GM12878 (cell line): ENCODE measurements around the gene INSIG2. TPM values are rescaled to one million over a fixed set of nuclear protein-coding genes. Genes with fewer than 3 reads are reported as not detected.
A peak's percentile ranks its signal among the peaks of the same experiment; 100 is the strongest.

Source experiments
- ATAC-seq: fragments of 200-7000 bp; cut with Tn5 transposase; 3 replicates; pipeline ENCODE4 v1.9.1; 2020; ENCODE audit warnings: mild to moderate bottlenecking, moderate library complexity
- BruUV-seq: library from RNA; stranded (reverse); fragments of 400-500 nt; replicated peaks from 2 replicates; lab custom pipeline; 2021; lab: Mats Ljungman, UMichigan
- CTCF ChIA-PET: fragments of 300-600 bp; sonication (Branson Sonifier 250); formaldehyde crosslinking; extraction: SDS; loops from one replicate; lab custom pipeline; 2021; ENCODE audit warnings: inconsistent platforms; lab: Yijun Ruan, JAX
- POLR2A ChIA-PET: fragments of 350-600 bp; formaldehyde crosslinking; extraction: SDS; loops from one replicate; lab custom pipeline; 2021; ENCODE audit warnings: inconsistent platforms; lab: Charles Lee
- RAD21 ChIA-PET: fragments of 300-600 bp; sonication (Branson Sonifier 250); formaldehyde crosslinking; loops from one replicate; lab custom pipeline; 2023; ENCODE audit warnings: antibody characterized with exemption; ENCODE audit not compliant: unreplicated experiment; lab: Charles Lee
- SMC1A ChIA-PET: fragments of 300-600 bp; sonication (Branson Sonifier 250); formaldehyde crosslinking; loops from one replicate; lab custom pipeline; 2023; ENCODE audit not compliant: unreplicated experiment, uncharacterized antibody; lab: Charles Lee
- DNase-seq: peaks from one replicate; pipeline ENCODE4 v3.0.0-alpha.2; 2011; ENCODE audit warnings: low read depth, low spot score
- FAIRE-seq: peaks from 3 replicates; lab custom pipeline; 2011; peaks lifted over from hg19 to GRCh38; lab: Jason Lieb, UNC
- H2AFZ ChIP-seq: 2 replicates; pipeline ENCODE4 v1.6.0; 2011; ENCODE audit warnings: low read depth, low read length, control low read depth; ENCODE audit not compliant: control insufficient read depth
- H3K27ac ChIP-seq: 2 replicates; pipeline ENCODE4 v1.5.1; 2011; ENCODE audit warnings: control low read depth; ENCODE audit not compliant: control insufficient read depth, insufficient read depth
- H3K27me3 ChIP-seq, 2 experiments: replicated peaks in 1 of 2; 2 replicates each; pipeline versions ENCODE4 v1.6.0 to v1.6.1; 2011; ENCODE audit warnings: low read length in 1 of 2; ENCODE audit not compliant: control insufficient read depth in 2 of 2, insufficient read depth in 2 of 2
- H3K36me3 ChIP-seq, 2 experiments: 2 replicates each; pipeline ENCODE4 v1.5.1; 2011; ENCODE audit warnings: low read length in 1 of 2; ENCODE audit not compliant: control insufficient read depth in 2 of 2, insufficient read depth in 2 of 2
- H3K4me1 ChIP-seq: 2 replicates; pipeline ENCODE4 v1.6.1; 2011; ENCODE audit warnings: mild to moderate bottlenecking, low read length, moderate library complexity, mixed read lengths; ENCODE audit not compliant: control insufficient read depth, insufficient read depth
- H3K4me2 ChIP-seq: 2 replicates; pipeline ENCODE4 v1.6.0; 2011; ENCODE audit warnings: control low read depth; ENCODE audit not compliant: control insufficient read depth, insufficient read depth
- H3K4me3 ChIP-seq: fragments of 200-600 bp; sonication (generic); 2 replicates; pipeline ENCODE4 v1.5.1; 2016
- H3K79me2 ChIP-seq: 2 replicates; pipeline ENCODE4 v1.6.0; 2011; ENCODE audit warnings: low read length; ENCODE audit not compliant: control insufficient read depth, insufficient read depth
- H3K9ac ChIP-seq: 2 replicates; pipeline ENCODE4 v1.8.0; 2011; ENCODE audit warnings: low read length, control low read depth, mixed read lengths; ENCODE audit not compliant: control insufficient read depth, insufficient read depth
- H3K9me3 ChIP-seq: replicated peaks from 3 replicates; pipeline ENCODE4 v1.5.1; 2011; ENCODE audit warnings: mild to moderate bottlenecking, low read length; ENCODE audit not compliant: control insufficient read depth, insufficient read depth
- H4K20me1 ChIP-seq: 2 replicates; pipeline ENCODE4 v1.6.0; 2011; ENCODE audit not compliant: control insufficient read depth, insufficient read depth
- BMI1 ChIP-seq: fragments of 450-650 bp; IDR thresholded peaks from 2 replicates; pipeline ENCODE4 v1.6.1; 2016; ENCODE audit warnings: mild to moderate bottlenecking, moderate library complexity, borderline replicate concordance
- EP300 ChIP-seq, 2 experiments: fragments of 150-350 bp in 1 of 2; IDR thresholded peaks; 2 replicates each; pipeline ENCODE4 v1.6.1; 2011 to 2012; ENCODE audit warnings: low read depth in 2 of 2, low read length in 2 of 2, borderline replicate concordance in 1 of 2, improper control_type of control experiment in 1 of 2, inconsistent platforms in 1 of 2; ENCODE audit not compliant: control insufficient read depth in 1 of 2
- GATAD2B ChIP-seq: fragments of 450-650 bp; conservative IDR thresholded peaks from 2 replicates; pipeline ENCODE4 v1.6.1; 2017; ENCODE audit warnings: low read depth, mild to moderate bottlenecking, moderate library complexity
- IKZF1 ChIP-seq: fragments of 450-650 bp; conservative IDR thresholded peaks from 2 replicates; pipeline ENCODE4 v1.6.1; 2017; ENCODE audit warnings: antibody characterized with exemption, mild to moderate bottlenecking
- MTA3 ChIP-seq: IDR thresholded peaks from 2 replicates; pipeline ENCODE4 v1.6.1; 2012; ENCODE audit warnings: low read length, inconsistent platforms, borderline replicate concordance
- NFIC ChIP-seq: IDR thresholded peaks from 2 replicates; pipeline ENCODE4 v1.6.1; 2012; ENCODE audit warnings: low read depth, mild to moderate bottlenecking, inconsistent platforms, low read length, moderate library complexity
- NFYB ChIP-seq: IDR thresholded peaks from 2 replicates; pipeline ENCODE4 v1.6.1; 2011; ENCODE audit warnings: low read depth, mild to moderate bottlenecking, low read length, improper control_type of control experiment, moderate library complexity; ENCODE audit not compliant: insufficient read depth
- SMAD1 ChIP-seq: fragments of 450-650 bp; IDR thresholded peaks from 2 replicates; pipeline ENCODE4 v1.6.1; 2018; ENCODE audit warnings: mild to moderate bottlenecking, low read depth; ENCODE audit not compliant: partially characterized antibody
- STAT3 ChIP-seq: IDR thresholded peaks from 2 replicates; pipeline ENCODE4 v1.6.1; 2011; ENCODE audit warnings: low read depth, low read length, improper control_type of control experiment
- TARDBP ChIP-seq: IDR thresholded peaks from 2 replicates; pipeline ENCODE4 v1.6.1; 2016; ENCODE audit warnings: borderline replicate concordance
- ZNF207 ChIP-seq: fragments of 450-650 bp; IDR thresholded peaks from 2 replicates; pipeline ENCODE4 v1.6.1; 2014; ENCODE audit warnings: antibody characterized with exemption, mild to moderate bottlenecking, borderline replicate concordance
- WGBS: methylation state at CpG from one replicate; pipeline ENCODE4 v1.1.6; 2016; ENCODE audit warnings: low lambda C conversion rate; ENCODE audit not compliant: insufficient replicate concordance, insufficient coverage; ENCODE audit errors: missing lambda C conversion rate; 5-methylcytosine and 5-hydroxymethylcytosine counted together
- in situ Hi-C: fragments of 300-500 bp; cut with MboI; formaldehyde crosslinking; loops from 9 replicates; pipeline ENCODE4 v1.14.3; 2018; ENCODE audit warnings: mixed read lengths
- intact Hi-C: fragments of 100-400 bp; cut with micrococcal nuclease; formaldehyde crosslinking; loops from one replicate; pipeline ENCODE4 v1.14.2; 2022; ENCODE audit not compliant: unreplicated experiment
- polyA plus RNA-seq, 11 experiments: library from polyadenylated mRNA; depleted of rRNA in 4 of 11; unstranded in 6 of 11; stranded (reverse) in 5 of 11; fragments of >200 nt; fragmentation: Nextera tagmentation in 4 of 11; fragmentation: Illumina TruSeq in 1 of 11; extraction: Ambion mirVana in 4 of 11; extraction: Trizol in 1 of 11; gene quantifications; 1 replicate in 1 of 11; 2 replicates in 10 of 11; pipeline versions ENCODE4 v1.2.1 to v1.2.3, GENCODE V29; 2011 to 2016; ENCODE audit warnings: inconsistent platforms in 2 of 11, missing spikeins in 2 of 11, low read depth in 1 of 11
- total RNA-seq, 4 experiments: library from RNA; depleted of rRNA in 3 of 4; stranded (reverse); fragments of >200 nt in 3 of 4; fragmentation: Illumina TruSeq in 1 of 4; extraction: Trizol in 1 of 4; gene quantifications; 2 replicates each; pipeline versions ENCODE4 v1.2.1 to v1.2.3, GENCODE V29; 2013 to 2021
- TF ChIP-seq, protein P1 (sequence below): IDR thresholded peaks from 2 replicates; pipeline ENCODE4 v1.6.1; 2011; ENCODE audit warnings: mild to moderate bottlenecking, low read depth, low read length, moderate library complexity; ENCODE audit not compliant: insufficient replicate concordance
- TF ChIP-seq, protein P2 (sequence below): fragments of 450-650 bp; IDR thresholded peaks from 2 replicates; pipeline ENCODE4 v1.6.1; 2016; ENCODE audit warnings: mild to moderate bottlenecking
- TF ChIP-seq, protein P3 (sequence below): fragments of 450-650 bp; formaldehyde crosslinking; IDR thresholded peaks from 2 replicates; pipeline ENCODE4 v1.5.0; 2022; ENCODE audit warnings: mild to moderate bottlenecking, missing genetic modification characterization
- TF ChIP-seq, protein P4 (sequence below): fragments of 150-350 bp; IDR thresholded peaks from 2 replicates; pipeline ENCODE4 v1.6.1; 2014; ENCODE audit warnings: mild to moderate bottlenecking, low read depth, low read length

INSIG2 gene
- total and polyA plus RNA-seq, 10 of the 15 experiments (the other 5 are each of a cell fraction or from before 2014, with no cell fraction given), result 4.9 to 92.7 (median 12.0) TPM

GRCh38 chr2:118059919-118060478 lies 28.3 kb upstream of the INSIG2 start:
- FAIRE-seq (peak; percentile 69), DNase-seq (peak; percentile 76), ATAC-seq (peak; percentile 20)
- intact Hi-C loops, result loop anchor here (5.0 to 10.0 kb wide), 2 partner anchors 127 to 245 kb away; partner anchors contain the start of gene DDX18
- no peak overlapping the region for H3K4me3 ChIP-seq
- H3K36me3 ChIP-seq, result no peaks in the 10 kb centered on the region
- H3K4me1 ChIP-seq, result peaks cover 34% of the 10 kb centered on the region
- ChIA-PET CTCF (interaction anchor here (0.8 to 19.8 kb wide), 11 partner anchors 9 to 246 kb away, joined by 3 to 626 read pairs (median 5); partner anchors contain the start of gene DDX18), POLR2A (interaction anchor here (1.2 to 1.7 kb wide), 3 partner anchors 11 to 13 kb away, joined by 3 to 7 read pairs (median 7); no protein-coding TSS in a partner anchor), SMC1A (interaction anchor here (0.9 to 11.4 kb wide), 12 partner anchors 10 to 91 kb away, joined by 3 to 358 read pairs (median 7); partner anchors contain the start of gene INSIG2), RAD21 (interaction anchor here (1.2 to 9.8 kb wide), 7 partner anchors 10 to 88 kb away, joined by 3 to 266 read pairs (median 5); partner anchors contain the start of gene CCDC93)
- no TSS peak for BruUV-seq
- H3K27ac ChIP-seq, result no peak overlapping the region
- no peaks in the 10 kb centered on the region for H3K9me3 ChIP-seq
- no peaks in the 10 kb centered on the region for H3K79me2 ChIP-seq
- 0% methylated on average over 4 of the region's 4 CpGs for WGBS
- peak overlapping the region; percentile 30; the same call in 1 of the 2 replicates for H3K4me2 ChIP-seq
- H3K27me3 ChIP-seq, result no peaks in the 10 kb centered on the region
- peak overlapping the region; percentile 38; the same call in 1 of the 2 replicates for H2AFZ ChIP-seq
- no peak overlapping the region for H3K9ac ChIP-seq
- H4K20me1 ChIP-seq, result no peaks in the 10 kb centered on the region; the same call in 1 of the 2 replicates
- in situ Hi-C loops, result no loop called here
- no peak for TF ChIP-seq ZNF207
- TF ChIP-seq, protein P1, sequence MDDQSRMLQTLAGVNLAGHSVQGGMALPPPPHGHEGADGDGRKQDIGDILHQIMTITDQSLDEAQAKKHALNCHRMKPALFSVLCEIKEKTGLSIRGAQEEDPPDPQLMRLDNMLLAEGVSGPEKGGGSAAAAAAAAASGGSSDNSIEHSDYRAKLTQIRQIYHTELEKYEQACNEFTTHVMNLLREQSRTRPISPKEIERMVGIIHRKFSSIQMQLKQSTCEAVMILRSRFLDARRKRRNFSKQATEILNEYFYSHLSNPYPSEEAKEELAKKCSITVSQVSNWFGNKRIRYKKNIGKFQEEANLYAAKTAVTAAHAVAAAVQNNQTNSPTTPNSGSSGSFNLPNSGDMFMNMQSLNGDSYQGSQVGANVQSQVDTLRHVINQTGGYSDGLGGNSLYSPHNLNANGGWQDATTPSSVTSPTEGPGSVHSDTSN, result no peak
- TF ChIP-seq, protein P2, sequence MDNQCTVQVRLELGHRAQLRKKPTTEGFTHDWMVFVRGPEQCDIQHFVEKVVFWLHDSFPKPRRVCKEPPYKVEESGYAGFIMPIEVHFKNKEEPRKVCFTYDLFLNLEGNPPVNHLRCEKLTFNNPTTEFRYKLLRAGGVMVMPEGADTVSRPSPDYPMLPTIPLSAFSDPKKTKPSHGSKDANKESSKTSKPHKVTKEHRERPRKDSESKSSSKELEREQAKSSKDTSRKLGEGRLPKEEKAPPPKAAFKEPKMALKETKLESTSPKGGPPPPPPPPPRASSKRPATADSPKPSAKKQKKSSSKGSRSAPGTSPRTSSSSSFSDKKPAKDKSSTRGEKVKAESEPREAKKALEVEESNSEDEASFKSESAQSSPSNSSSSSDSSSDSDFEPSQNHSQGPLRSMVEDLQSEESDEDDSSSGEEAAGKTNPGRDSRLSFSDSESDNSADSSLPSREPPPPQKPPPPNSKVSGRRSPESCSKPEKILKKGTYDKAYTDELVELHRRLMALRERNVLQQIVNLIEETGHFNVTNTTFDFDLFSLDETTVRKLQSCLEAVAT, result peak; percentile 98
- peak; percentile 89 for TF ChIP-seq NFIC
- no peak for TF ChIP-seq NFYB
- TF ChIP-seq STAT3, result no peak
- peak; percentile 93 for TF ChIP-seq BMI1
- peak; percentile 98 for TF ChIP-seq IKZF1
- peak; percentile 70; the same call in 1 of the 2 replicates for TF ChIP-seq MTA3
- TF ChIP-seq, protein P3, sequence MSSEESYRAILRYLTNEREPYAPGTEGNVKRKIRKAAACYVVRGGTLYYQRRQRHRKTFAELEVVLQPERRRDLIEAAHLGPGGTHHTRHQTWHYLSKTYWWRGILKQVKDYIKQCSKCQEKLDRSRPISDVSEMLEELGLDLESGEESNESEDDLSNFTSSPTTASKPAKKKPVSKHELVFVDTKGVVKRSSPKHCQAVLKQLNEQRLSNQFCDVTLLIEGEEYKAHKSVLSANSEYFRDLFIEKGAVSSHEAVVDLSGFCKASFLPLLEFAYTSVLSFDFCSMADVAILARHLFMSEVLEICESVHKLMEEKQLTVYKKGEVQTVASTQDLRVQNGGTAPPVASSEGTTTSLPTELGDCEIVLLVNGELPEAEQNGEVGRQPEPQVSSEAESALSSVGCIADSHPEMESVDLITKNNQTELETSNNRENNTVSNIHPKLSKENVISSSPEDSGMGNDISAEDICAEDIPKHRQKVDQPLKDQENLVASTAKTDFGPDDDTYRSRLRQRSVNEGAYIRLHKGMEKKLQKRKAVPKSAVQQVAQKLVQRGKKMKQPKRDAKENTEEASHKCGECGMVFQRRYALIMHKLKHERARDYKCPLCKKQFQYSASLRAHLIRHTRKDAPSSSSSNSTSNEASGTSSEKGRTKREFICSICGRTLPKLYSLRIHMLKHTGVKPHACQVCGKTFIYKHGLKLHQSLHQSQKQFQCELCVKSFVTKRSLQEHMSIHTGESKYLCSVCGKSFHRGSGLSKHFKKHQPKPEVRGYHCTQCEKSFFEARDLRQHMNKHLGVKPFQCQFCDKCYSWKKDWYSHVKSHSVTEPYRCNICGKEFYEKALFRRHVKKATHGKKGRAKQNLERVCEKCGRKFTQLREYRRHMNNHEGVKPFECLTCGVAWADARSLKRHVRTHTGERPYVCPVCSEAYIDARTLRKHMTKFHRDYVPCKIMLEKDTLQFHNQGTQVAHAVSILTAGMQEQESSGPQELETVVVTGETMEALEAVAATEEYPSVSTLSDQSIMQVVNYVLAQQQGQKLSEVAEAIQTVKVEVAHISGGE (CRISPR knock-in tag), result no peak
- peak; percentile 79 for TF ChIP-seq SMAD1
- peak; percentile 91 for TF ChIP-seq GATAD2B
- no peak for TF ChIP-seq TARDBP
- TF ChIP-seq, protein P4, sequence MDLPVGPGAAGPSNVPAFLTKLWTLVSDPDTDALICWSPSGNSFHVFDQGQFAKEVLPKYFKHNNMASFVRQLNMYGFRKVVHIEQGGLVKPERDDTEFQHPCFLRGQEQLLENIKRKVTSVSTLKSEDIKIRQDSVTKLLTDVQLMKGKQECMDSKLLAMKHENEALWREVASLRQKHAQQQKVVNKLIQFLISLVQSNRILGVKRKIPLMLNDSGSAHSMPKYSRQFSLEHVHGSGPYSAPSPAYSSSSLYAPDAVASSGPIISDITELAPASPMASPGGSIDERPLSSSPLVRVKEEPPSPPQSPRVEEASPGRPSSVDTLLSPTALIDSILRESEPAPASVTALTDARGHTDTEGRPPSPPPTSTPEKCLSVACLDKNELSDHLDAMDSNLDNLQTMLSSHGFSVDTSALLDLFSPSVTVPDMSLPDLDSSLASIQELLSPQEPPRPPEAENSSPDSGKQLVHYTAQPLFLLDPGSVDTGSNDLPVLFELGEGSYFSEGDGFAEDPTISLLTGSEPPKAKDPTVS, result no peak
- TF ChIP-seq EP300 (IDR thresholded peaks at IDR 0.05; ENCODE audit: borderline replicate concordance in 1 of 2, control insufficient read depth in 1 of 2, low read depth in 2 of 2, low read length in 2 of 2), result peak; percentile 89 to 90; a peak in 3 of 4 replicates
